ENCODE measurements around the gene HEATR5A.

- TF ChIP-seq MAX (IDR thresholded peaks at IDR 0.05) (no peak), RAD21 (IDR thresholded peaks at IDR 0.05; ENCODE audit: low read depth) (no peak), EP300 (IDR thresholded peaks at IDR 0.05; ENCODE audit: borderline replicate concordance) (no peak), NFIC (IDR thresholded peaks at IDR 0.05) (no peak), TEAD4 (IDR thresholded peaks at IDR 0.05) (no peak), YY1 (IDR thresholded peaks at IDR 0.05; ENCODE audit: low read depth) (no peak), FOXM1 (IDR thresholded peaks at IDR 0.05; ENCODE audit: borderline replicate concordance, low read depth) (no peak), TCF12 (IDR thresholded peaks at IDR 0.05; ENCODE audit: low read depth) (no peak), TAF1 (IDR thresholded peaks at IDR 0.05; ENCODE audit: low read depth) (no peak), USF1 (IDR thresholded peaks at IDR 0.05) (no peak), REST (IDR thresholded peaks at IDR 0.05; ENCODE audit: low read depth) (no peak)
These were observed 15.2 kb downstream of the HEATR5A start for GRCh38 chr14:31405106-31405505.

Measured in Ishikawa (cell line).